LNCaP clone FGC (cell line): ENCODE data around the gene NEDD4L.

Experiments used
- DNase-seq: peaks from one replicate; pipeline ENCODE4 v3.0.0-alpha.2; 2011; ENCODE audit warnings: low read depth
- H3K4me3 ChIP-seq: 2 replicates; pipeline ENCODE4 v1.5.1; 2011; ENCODE audit warnings: mild to moderate bottlenecking, low read depth, low read length, control low read depth
- TF ChIP-seq, protein P1 (sequence below): IDR thresholded peaks from 2 replicates; pipeline ENCODE4 v1.5.1; 2012; ENCODE audit warnings: mild to moderate bottlenecking; ENCODE audit not compliant: control insufficient read depth, insufficient read depth; ENCODE audit errors: extremely low read depth

NEDD4L gene

DNA sequence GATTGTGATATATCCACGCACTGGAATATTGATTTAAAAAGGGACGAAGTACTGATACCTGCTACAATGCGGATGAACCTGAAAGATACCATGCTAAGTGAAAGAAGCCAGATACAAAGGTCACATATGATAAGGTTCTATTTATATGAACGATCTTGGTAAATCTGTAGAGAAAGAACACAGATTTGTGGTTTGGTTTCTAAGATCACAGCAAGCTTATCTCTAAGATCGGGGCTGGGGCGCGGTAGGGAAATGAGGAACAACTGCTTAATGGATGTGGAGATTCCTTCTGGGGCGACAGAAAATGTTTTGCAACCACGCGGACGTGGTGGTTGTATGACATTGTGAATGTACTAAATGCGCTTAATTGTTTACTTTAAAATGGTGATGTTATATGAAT lies 60.1 kb downstream of the NEDD4L start:
- DNase-seq, result no peak
- TF ChIP-seq, protein P1, sequence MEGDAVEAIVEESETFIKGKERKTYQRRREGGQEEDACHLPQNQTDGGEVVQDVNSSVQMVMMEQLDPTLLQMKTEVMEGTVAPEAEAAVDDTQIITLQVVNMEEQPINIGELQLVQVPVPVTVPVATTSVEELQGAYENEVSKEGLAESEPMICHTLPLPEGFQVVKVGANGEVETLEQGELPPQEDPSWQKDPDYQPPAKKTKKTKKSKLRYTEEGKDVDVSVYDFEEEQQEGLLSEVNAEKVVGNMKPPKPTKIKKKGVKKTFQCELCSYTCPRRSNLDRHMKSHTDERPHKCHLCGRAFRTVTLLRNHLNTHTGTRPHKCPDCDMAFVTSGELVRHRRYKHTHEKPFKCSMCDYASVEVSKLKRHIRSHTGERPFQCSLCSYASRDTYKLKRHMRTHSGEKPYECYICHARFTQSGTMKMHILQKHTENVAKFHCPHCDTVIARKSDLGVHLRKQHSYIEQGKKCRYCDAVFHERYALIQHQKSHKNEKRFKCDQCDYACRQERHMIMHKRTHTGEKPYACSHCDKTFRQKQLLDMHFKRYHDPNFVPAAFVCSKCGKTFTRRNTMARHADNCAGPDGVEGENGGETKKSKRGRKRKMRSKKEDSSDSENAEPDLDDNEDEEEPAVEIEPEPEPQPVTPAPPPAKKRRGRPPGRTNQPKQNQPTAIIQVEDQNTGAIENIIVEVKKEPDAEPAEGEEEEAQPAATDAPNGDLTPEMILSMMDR, result no peak

DNA sequence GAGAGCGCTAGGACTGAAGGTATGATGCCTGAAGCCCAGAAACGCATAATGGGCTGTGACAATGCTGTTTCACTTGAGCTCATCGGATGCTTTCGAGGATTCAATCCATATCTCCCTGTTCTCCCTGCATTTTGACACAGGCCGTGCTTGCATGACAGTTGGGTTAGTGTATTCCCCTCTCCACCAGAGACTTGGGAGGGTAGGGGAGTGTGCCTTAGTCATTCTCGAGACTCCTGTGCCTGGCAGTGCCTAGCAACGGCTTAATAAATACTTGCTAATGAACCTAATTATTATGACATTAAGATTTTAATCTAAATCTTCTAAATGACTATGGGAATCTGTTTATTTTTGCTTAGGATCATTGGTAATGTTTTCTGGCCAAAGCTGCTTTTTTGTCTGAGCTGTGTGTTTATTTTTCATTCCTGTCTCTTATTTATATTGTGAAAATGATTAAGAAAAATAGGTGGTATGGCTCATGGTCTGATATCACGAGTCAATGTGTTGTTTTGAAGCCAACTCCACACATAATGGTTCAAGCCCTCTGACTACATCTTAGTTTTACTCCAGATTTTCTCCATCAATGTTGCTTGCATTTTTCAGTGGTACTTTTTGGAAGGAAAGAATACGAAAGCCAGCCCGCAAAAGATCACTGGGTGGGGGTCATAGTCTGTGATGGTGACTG lies 61.3 kb downstream of the NEDD4L start:
- TF ChIP-seq, protein P1, result no peak
- no peak for DNase-seq
- no peak overlapping the region for H3K4me3 ChIP-seq

More for the DNA sequence above, 60.1 kb downstream of the NEDD4L start:
- H3K4me3 ChIP-seq, result no peak overlapping the region

DNA sequence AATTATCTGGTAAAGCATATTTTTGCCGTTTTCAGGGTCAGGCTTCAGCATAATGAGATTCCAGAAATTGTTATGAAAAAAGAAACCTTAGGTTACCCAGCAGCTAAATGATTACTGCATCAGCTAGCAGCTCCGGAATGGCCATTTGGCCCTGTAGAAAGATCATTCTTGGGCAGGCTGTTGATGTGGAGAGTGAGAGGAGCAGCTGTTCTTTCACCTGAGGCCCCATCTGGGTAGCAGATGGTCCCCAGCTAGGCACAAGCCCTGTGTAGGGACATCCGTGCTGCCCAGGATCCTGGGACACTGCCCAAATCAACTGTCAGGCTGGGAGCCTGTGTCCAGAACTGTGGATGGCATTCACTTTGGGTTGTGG lies 61.8 kb downstream of the NEDD4L start:
- no peak overlapping the region for H3K4me3 ChIP-seq
- no peak for DNase-seq
- TF ChIP-seq, protein P1, result no peak

DNA sequence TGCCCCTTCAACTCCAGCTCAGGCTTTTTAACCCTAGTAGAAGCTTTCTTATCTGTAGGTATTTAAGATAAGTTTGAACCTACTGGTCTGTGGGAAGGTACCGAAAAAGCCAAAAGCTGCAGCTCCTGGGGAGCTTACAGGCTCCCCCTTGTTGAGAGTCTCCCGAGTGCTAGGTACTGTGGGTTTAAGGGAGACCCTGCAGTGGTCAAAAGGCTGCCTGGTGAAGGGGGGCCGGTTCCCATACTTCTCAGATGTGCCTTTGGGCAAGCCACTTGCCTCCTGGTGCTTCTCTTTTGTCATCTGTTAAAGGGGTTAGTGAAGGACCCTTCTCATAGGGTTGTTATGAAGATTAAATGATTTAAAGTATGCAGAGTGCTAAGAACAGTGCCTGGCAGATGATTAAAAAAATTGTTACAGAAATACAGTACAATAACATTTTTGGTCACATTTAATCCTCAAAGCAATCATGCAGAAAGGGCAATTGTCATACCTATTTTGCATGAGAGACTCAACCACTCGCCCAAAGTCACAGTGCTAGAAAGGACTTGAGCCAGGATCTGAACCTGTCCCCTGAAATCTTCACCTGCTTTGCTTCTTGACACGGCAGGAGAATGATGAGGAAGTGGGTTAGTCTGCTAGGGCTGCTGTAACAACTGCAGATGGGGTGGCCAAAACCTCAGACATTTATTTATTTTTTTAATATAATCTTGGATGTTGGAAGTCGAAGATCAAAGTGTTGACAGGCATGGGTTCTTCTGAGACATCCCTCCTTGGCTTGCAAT lies 62.5 kb downstream of the NEDD4L start:
- DNase-seq, result no peak
- H3K4me3 ChIP-seq, result no peak overlapping the region
- TF ChIP-seq, protein P1, result no peak

DNA sequence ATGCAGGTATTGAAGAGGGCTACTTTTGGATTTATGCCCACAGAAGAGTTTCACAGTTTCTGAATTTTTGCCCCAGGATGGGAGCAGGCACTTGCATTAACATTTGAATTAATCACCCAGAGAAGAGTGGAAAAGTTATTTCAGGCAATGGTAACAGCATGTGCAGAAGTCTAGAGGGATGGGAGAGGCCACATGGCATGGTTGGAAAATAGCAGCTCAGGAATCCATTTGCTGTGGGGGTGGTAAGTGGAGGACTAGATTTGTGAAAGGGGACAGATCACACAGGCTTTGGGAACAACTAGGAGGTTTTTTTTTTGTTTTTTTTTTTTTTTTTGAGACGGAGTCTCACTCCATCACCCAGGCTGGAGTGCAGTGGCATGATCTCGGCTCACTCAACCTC lies 65.2 kb downstream of the NEDD4L start:
- H3K4me3 ChIP-seq, result no peak overlapping the region
- TF ChIP-seq, protein P1, result no peak
- no peak for DNase-seq

DNA sequence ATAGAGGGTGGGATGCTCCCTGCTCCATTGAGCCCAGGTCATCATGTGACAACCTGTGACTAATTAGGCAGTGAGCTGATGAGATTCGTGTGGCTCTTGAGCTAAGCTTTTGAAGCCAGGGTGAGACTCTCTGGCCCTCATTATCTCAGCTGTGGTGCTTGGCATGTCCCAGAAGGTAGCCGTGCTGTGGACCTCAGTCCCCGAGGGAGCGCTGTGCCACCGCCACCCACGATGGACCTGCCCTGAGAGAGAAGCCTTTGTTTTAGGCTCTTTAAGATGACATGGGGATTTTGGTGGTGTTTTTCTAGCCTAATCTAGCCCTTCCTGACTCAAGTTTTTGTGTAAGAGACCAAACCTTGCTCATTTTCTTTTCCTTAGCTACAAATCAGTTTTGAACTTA lies 66.4 kb downstream of the NEDD4L start:
- H3K4me3 ChIP-seq, result no peak overlapping the region
- no peak for DNase-seq
- TF ChIP-seq, protein P1, result no peak

DNA sequence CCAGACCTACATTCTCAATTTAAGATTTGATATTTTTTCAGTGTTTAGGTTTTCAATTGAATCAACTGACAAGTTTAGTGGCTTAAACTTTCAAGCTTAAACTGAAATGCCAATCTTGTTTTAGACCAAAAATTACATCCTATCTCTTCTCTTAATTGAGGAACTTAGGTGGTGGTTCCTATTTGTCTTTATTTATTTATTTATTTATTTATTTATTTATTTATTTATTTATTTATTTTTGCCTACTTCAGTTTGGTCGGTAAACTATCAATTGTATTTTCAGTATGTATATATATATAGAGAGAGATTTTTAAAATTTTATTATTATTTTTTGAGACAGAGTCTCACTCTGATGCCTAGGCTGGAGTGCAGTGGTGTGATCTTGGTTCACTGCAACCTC lies 68.1 kb downstream of the NEDD4L start:
- no peak for DNase-seq
- TF ChIP-seq, protein P1, result no peak
- no peak overlapping the region for H3K4me3 ChIP-seq
